ENCODE measurements around the gene ZNF689.

Gene ZNF689

DNA sequence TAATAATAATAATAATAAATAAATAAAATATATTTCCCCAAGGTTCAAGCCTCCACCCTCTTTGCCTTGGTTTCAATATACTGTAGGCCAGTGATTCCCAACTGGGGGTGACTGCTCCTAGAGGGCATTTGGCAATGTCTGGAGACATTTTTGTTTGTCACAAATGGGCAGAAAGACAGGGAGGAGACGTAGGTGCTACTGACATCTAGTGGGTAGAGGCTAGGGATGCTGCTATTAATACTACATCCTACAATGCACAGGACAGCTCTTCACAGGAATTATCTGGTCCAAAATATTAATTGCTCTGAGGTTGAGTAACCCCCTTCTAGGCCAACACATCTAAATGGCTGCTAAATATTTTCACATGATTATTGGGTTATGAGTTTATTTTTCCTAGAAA is 27.8 kb upstream of the ZNF689 start:
- in situ Hi-C loops (cut with HindIII; ENCODE audit: low sequenced_read_pairs), result loop anchor here (25.0 kb wide), 1 partner anchor 226 kb away; the partner anchor contains the start of gene ZNF771

DNA sequence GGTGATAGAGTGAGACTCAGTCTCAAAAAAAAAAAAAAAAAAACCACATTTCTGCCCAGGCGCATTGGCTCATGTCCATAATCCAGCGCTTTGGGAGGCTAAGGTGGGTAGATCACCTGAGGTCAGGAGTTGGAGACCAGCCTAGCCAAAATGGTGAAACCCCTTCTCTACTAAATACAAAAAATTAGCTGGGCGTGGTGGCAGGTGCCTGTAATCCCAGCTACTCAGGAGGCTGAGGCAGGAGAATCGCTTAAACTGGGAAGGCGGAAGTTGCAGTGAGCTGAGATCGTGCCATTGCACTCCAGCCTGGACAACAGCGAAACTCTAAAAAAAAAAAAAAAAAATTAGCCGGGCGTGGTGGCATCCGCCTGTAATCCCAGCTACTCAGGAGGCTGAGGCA is 26.9 kb upstream of the ZNF689 start:
- in situ Hi-C loops (cut with HindIII; ENCODE audit: low sequenced_read_pairs), result loop anchor here (25.0 kb wide), 1 partner anchor 225 kb away; the partner anchor contains the start of gene ZNF771

DNA sequence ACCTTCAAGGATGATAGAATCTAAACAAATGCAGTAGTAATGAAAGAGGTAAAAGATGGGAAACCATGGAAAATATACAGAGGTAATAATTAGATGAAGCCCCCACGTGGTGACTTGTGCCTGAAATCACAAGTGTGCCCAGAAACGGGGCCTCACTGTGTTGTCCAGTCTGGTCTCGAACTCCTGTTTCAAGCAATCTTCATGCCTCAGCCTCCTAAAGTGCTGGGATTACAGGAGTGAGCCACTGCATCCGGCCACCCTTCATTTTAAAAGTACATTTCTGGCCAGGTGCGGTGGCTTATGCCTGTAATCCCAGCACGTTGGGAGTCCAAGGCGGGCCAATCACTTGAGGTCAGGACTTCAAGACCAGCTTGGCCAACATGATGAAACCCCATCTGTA is 26.4 kb upstream of the ZNF689 start:
- in situ Hi-C loops (cut with HindIII; ENCODE audit: low sequenced_read_pairs), result loop anchor here (25.0 kb wide), 1 partner anchor 224 kb away; the partner anchor contains the start of gene ZNF771

- in situ Hi-C loops (cut with HindIII; ENCODE audit: low sequenced_read_pairs), result loop anchor here (25.0 kb wide), 1 partner anchor 221 kb away; the partner anchor contains the start of gene ZNF771
These were observed 23.3 kb upstream of the ZNF689 start for GRCh38 chr16:30633526-30633925.

DNA sequence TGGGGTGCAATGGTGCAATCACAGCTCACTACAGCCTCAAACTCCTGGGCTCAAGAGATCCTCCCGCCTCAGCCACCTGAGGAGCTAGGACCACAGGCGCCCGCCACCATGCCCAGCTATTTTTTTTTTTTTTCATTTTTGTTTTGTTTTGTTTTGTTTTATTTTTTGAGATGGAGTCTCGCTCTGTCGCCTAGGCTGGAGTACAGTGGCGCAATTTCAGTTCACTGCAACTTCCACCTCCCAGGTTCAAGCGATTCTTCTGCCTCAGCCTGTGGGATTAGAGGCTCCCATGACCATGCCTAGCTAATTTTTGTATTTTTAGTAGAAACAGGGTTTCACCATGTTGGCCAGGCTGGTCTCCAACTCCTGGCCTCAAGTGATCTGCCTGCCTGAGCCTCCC is 22.3 kb upstream of the ZNF689 start:
- in situ Hi-C loops (cut with HindIII; ENCODE audit: low sequenced_read_pairs), result loop anchor here (25.0 kb wide), 1 partner anchor 220 kb away; the partner anchor contains the start of gene ZNF771

DNA sequence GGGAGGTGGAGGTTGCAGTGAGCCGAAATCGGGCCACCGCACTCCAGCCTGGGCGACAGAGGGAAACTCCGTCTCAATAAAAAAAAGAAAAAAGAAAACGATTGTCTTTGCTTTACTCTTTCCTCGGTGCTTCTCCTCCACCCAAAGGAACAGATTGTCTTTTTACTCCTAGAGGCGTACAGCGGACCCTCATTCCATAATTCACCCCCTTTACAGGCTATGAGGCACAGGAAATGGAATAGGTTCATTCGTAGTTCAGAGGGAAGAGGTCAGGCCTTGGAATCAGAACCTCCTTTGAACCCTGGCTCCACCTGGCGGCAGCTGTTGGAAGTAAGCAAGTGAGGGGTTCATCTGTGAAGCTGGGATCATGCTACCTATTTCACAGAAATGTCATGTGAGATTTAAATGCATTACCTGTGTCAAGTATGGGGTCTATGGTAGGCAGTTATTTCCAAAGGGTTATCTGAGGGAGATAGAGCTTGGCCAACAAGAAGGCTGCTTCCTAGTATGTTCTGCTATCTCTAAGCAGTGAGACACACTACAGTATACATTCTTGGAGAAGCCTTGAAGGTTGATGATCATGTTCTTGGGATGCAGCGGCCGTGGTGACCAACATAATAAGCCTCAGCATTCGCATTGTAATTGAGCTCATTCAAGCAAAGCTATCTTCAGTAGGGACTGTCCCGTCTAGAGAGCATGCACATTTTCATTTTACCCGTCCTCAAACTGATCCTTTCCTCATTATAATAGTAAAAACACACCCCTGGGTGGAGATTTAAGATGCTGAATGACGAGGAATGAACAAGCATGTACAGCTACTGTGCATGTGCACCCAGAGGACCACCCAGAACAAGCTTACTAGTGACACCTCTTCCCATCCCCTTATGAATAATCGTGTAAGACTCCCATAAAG is 18.7 kb upstream of the ZNF689 start:
- in situ Hi-C loops (cut with HindIII; ENCODE audit: low sequenced_read_pairs), result loop anchor here (25.0 kb wide), 1 partner anchor 217 kb away; the partner anchor contains the start of gene ZNF771

DNA sequence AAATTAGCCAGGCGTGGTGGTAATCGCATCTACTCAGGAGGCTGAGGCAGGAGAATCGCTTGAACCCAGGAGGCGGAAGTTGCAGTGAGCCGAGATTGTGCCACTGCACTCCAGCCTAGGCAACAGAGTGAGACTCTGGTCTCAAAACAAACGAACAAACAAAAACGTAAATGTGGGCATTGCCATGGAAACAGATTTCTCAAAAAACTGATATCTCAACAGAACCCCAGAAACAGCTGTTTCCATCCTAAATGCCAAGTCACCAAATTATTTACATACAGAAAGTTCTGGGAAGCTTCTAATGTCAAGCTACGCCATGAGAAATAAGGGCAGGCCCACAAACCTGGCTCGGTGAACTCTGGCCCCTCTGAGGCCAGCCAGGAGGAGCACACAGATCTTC is 16.0 kb upstream of the ZNF689 start:
- in situ Hi-C loops (cut with HindIII; ENCODE audit: low sequenced_read_pairs), result loop anchor here (25.0 kb wide), 1 partner anchor 214 kb away; the partner anchor contains the start of gene ZNF771

GRCh38 chr16:30623536-30624283 is 13.5 kb upstream of the ZNF689 start:
- in situ Hi-C loops (cut with HindIII; ENCODE audit: low sequenced_read_pairs), result no loop called here

DNA sequence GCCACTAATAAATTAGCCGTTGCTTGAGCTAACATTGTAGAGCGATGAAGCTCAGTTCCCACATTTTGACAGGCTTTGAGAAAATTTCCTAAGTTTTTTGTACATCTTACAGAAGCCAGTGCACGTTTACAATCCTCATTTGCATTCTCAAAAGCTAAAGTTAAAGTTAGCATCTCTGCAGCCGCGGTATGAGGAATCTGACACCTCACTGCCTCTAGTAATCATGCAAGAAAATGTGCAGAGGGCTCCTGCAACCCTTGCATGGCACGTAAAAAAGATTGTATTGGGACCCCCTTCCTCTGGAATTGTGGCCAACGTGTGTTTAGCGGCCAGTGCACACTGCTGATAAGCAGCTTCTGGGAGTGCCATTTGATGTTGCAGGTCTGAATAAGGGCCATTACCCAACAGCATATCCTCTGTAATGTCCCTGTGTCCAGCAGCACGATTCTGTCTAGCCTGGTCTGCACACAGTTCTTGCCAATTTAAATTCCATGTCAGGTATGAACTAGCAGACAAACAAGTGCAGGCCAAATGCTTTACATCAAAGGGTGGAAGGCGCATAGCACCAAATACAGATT is 12.4 kb upstream of the ZNF689 start:
- in situ Hi-C loops (cut with HindIII; ENCODE audit: low sequenced_read_pairs), result no loop called here

DNA sequence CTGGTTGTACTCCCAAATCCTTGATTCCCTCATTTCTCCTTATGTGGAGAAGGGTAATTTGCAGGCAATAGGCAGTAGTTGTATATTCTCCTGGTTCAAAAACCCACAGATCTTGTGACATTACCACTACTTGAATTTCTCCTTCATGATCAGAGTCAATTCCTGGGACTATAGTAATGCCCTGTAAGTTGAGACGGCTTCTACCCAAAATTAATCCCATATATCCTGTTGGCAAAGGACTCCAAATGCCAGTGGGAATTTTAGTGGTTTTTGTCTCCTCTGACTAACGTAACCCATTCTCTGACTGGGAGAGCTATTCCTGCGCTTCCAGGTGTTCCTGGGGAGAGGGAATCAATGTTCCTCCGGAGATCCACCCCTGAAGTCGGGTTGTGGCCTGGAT is 11.6 kb upstream of the ZNF689 start:
- in situ Hi-C loops (cut with HindIII; ENCODE audit: low sequenced_read_pairs), result no loop called here

DNA sequence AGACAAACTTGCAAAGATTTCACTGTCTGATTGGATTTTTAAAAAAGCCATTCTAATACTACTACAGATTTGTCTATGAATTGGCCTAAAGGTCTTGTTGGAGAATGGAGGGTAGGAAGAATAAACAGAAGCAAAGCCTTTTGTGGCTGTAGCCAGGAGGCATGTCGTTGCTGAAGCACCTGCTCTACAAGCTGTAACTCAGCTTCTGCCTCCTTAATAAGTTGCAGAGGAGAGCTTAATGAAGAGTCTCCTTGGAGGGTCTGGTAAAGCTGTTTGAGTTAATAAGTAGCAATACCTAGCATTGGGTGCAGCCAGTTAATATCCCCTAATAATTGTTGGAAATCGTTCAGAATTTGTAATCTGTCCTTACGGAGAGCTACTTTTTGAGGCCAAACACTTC is 10.0 kb upstream of the ZNF689 start:
- in situ Hi-C loops (cut with HindIII; ENCODE audit: low sequenced_read_pairs), result no loop called here

DNA sequence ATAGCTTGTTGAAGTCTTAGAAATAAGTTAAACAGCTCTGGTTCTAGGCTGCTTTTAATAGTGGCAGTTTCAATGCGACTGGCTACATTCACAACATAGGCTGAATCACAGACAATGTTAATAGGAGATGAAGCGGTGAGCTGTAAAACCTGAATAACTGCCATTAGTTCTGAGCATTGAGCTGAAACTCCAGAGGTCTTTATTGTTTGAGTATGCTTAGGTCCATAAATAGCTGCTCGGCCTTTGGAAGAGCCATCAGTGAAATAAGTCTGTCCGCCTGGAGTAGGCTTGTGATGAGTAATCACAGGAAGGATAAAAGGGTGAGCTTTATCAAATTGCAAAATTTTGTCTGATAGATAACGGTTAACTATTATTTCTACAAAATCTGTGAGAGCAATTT is 9.4 kb upstream of the ZNF689 start:
- in situ Hi-C loops (cut with HindIII; ENCODE audit: low sequenced_read_pairs), result no loop called here

- in situ Hi-C loops (cut with HindIII; ENCODE audit: low sequenced_read_pairs), result no loop called here
These were observed 9.0 kb upstream of the ZNF689 start for GRCh38 chr16:30619202-30619601.

GRCh38 chr16:30615358-30616091 is 5.3 kb upstream of the ZNF689 start:
- in situ Hi-C loops (cut with HindIII; ENCODE audit: low sequenced_read_pairs), result no loop called here

GRCh38 chr16:30609002-30609925 is 925 bp downstream of the ZNF689 start:
- in situ Hi-C loops (cut with HindIII; ENCODE audit: low sequenced_read_pairs), result no loop called here

GRCh38 chr16:30606004-30606403 is 4.2 kb downstream of the ZNF689 start:
- in situ Hi-C loops (cut with HindIII; ENCODE audit: low sequenced_read_pairs), result no loop called here

DNA sequence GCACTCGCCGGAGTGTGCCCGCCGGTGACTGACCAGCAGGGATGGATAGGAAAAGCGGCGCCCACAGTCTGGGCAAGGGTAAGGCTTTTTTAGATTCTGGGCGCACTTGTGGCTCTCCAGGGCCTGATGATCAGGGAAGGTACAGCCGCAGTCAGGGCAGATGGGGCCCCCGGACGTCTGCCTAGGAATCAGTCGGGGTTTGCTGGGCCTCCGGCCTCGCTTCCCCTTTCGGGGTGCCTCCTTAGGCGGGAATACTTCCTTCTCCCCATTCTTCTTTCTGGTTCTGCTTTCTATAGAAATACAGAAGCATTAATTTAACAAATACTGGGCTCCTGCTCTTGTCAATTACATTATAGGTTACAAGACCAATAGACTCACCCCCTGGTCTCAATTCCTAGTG is 5.0 kb downstream of the ZNF689 start:
- in situ Hi-C loops (cut with HindIII; ENCODE audit: low sequenced_read_pairs), result no loop called here

GRCh38 chr16:30604316-30604947 is 5.8 kb downstream of the ZNF689 start:
- in situ Hi-C loops (cut with HindIII; ENCODE audit: low sequenced_read_pairs), result no loop called here

DNA sequence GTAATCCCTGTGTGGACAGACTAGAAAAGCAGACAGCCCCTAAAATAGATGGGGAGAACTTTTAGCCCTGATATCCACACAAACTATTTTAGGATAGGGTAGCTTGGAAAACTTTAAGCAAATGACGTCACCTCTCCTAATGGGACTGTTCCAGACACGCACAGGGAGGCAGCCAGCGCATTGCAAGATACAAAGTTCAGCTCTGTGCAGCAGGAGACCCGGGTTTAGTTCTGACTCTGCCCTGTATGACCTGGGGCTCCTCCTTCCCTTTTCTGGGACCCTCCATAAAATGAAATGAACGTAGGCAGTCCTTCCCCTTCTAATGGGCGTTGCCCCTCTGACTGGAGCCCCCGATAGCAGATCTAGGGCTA is 6.3 kb downstream of the ZNF689 start:
- in situ Hi-C loops (cut with HindIII; ENCODE audit: low sequenced_read_pairs), result no loop called here
